Measurements from ENCODE around the gene GCLC. TPM values are rescaled to one million over a fixed set of nuclear protein-coding genes. Genes with fewer than 3 reads are reported as not detected.

The GCLC gene
- polyA plus RNA-seq, 1 donor from 2014 or later, result 10.4 TPM

- Histone ChIP-seq H3K36me3 (ENCODE audit: insufficient read depth, low read length) (no peaks in the 10 kb centered on the region), H3K9me2 (ENCODE audit: insufficient read depth, low read length) (no peaks in the 10 kb centered on the region), H3K4me2 (ENCODE audit: low read length) (no peak overlapping the region)
These were observed 32.3 kb downstream of the GCLC start for GRCh38 chr6:53512626-53513025.

GRCh38 chr6:53510746-53511145 lies 34.2 kb downstream of the GCLC start:
- Histone ChIP-seq H3K4me2 (ENCODE audit: low read length) (no peak overlapping the region), H2AFZ (ENCODE audit: low read depth, low read length) (no peak overlapping the region), H3K36me3 (ENCODE audit: insufficient read depth, low read length) (no peaks in the 10 kb centered on the region), H4K20me1 (ENCODE audit: insufficient read depth) (no peaks in the 10 kb centered on the region), H3K79me2 (replicated peaks; ENCODE audit: insufficient read depth, low read length) (no peaks in the 10 kb centered on the region), H3K9me3 (ENCODE audit: low read length) (no peaks in the 10 kb centered on the region), H3K9ac (ENCODE audit: low read length) (no peak overlapping the region), H3K27me3 (ENCODE audit: insufficient read depth, low read depth, low read length) (no peaks in the 10 kb centered on the region), H3K4me3 (ENCODE audit: low read length) (no peak overlapping the region), H3K9me2 (ENCODE audit: insufficient read depth, low read length) (no peaks in the 10 kb centered on the region), H3F3A (ENCODE audit: insufficient read depth, low read length, poor library complexity, severe bottlenecking) (no peaks in the 10 kb centered on the region), H3K27ac (ENCODE audit: low read length) (no peak overlapping the region)
- TF ChIP-seq RAD21 (conservative IDR thresholded peaks at IDR 0.05), result no peak
- no peak for TF ChIP-seq REST (IDR thresholded peaks at IDR 0.05; ENCODE audit: borderline replicate concordance)
- TF ChIP-seq TAF1 (IDR thresholded peaks at IDR 0.05; ENCODE audit: low read depth), result no peak
- no peak for TF ChIP-seq EP300 (conservative IDR thresholded peaks at IDR 0.05; ENCODE audit: poor library complexity, severe bottlenecking)
- TF ChIP-seq SMC3 (conservative IDR thresholded peaks at IDR 0.05; ENCODE audit: poor library complexity), result no peak
- no peak for TF ChIP-seq POLR2AphosphoS5 (IDR thresholded peaks at IDR 0.05)
- TF ChIP-seq EZH2 (IDR thresholded peaks at IDR 0.05; ENCODE audit: borderline replicate concordance, insufficient read depth, low read length, poor library complexity, severe bottlenecking), result no peak

More at GRCh38 chr6:53512626-53513025, 32.3 kb downstream of the GCLC start:
- Histone ChIP-seq H3K79me2 (replicated peaks; ENCODE audit: insufficient read depth, low read length) (no peaks in the 10 kb centered on the region), H4K20me1 (ENCODE audit: insufficient read depth) (no peaks in the 10 kb centered on the region), H3K9ac (ENCODE audit: low read length) (no peak overlapping the region), H3K4me3 (ENCODE audit: low read length) (no peak overlapping the region), H3K27ac (ENCODE audit: low read length) (no peak overlapping the region), H3F3A (ENCODE audit: insufficient read depth, low read length, poor library complexity, severe bottlenecking) (no peaks in the 10 kb centered on the region), H3K9me3 (ENCODE audit: low read length) (no peaks in the 10 kb centered on the region), H3K27me3 (ENCODE audit: insufficient read depth, low read depth, low read length) (no peaks in the 10 kb centered on the region), H2AFZ (ENCODE audit: low read depth, low read length) (no peak overlapping the region)
- TF ChIP-seq RAD21 (conservative IDR thresholded peaks at IDR 0.05) (no peak), REST (IDR thresholded peaks at IDR 0.05; ENCODE audit: borderline replicate concordance) (no peak), POLR2AphosphoS5 (IDR thresholded peaks at IDR 0.05) (no peak), SMC3 (conservative IDR thresholded peaks at IDR 0.05; ENCODE audit: poor library complexity) (no peak), EZH2 (IDR thresholded peaks at IDR 0.05; ENCODE audit: borderline replicate concordance, insufficient read depth, low read length, poor library complexity, severe bottlenecking) (no peak), EP300 (conservative IDR thresholded peaks at IDR 0.05; ENCODE audit: poor library complexity, severe bottlenecking) (no peak), MXI1 (conservative IDR thresholded peaks at IDR 0.05; ENCODE audit: poor library complexity, severe bottlenecking) (no peak), CTCF (IDR thresholded peaks at IDR 0.05; ENCODE audit: poor library complexity, severe bottlenecking) (no peak), TAF1 (IDR thresholded peaks at IDR 0.05; ENCODE audit: low read depth) (no peak)

All from neural cell (in vitro differentiated cells).